NCI-H446 (cell line): ENCODE data around the gene AXIN2.

Experiments used
- DNase-seq, 2 experiments: peaks; one replicate each; lab custom pipeline; 2025; lab: John Stamatoyannopoulos, UW

AXIN2 gene

GRCh38 chr17:65584604-65585521, 23.4 kb upstream of the AXIN2 start:
- peak in 1 of 2 experiments; percentile 52 for DNase-seq

- DNase-seq = peak; percentile 11 to 69
Observed at GRCh38 chr17:65583921-65584603, 22.6 kb upstream of the AXIN2 start.

GRCh38 chr17:65576939-65577338, 15.5 kb upstream of the AXIN2 start:
- no peak for DNase-seq

- no peak for DNase-seq
Observed at GRCh38 chr17:65573282-65573602, 11.8 kb upstream of the AXIN2 start.

GRCh38 chr17:65572581-65573281, 11.3 kb upstream of the AXIN2 start:
- DNase-seq = no peak

- DNase-seq = no peak
Observed at GRCh38 chr17:65572186-65572580, 10.7 kb upstream of the AXIN2 start.

GRCh38 chr17:65568918-65569317, 7.5 kb upstream of the AXIN2 start:
- DNase-seq = no peak

- no peak for DNase-seq
Observed at GRCh38 chr17:65567566-65567965, 6.1 kb upstream of the AXIN2 start.

- DNase-seq = no peak
Observed at GRCh38 chr17:65565559-65565958, 4.1 kb upstream of the AXIN2 start.

GRCh38 chr17:65564793-65565192, 3.3 kb upstream of the AXIN2 start:
- DNase-seq = peak in 1 of 2 experiments; percentile 10

- DNase-seq = no peak
Observed at GRCh38 chr17:65562206-65562531, 721 bp upstream of the AXIN2 start.

- DNase-seq = peak; percentile 15 to 80
Observed at GRCh38 chr17:65560628-65561451, 608 bp downstream of the AXIN2 start.

- DNase-seq = no peak
Observed at GRCh38 chr17:65559804-65560627, 1.4 kb downstream of the AXIN2 start.

- no peak for DNase-seq
Observed at GRCh38 chr17:65559461-65559803, 2.0 kb downstream of the AXIN2 start.

- DNase-seq = no peak
Observed at GRCh38 chr17:65558683-65559460, 2.6 kb downstream of the AXIN2 start.

GRCh38 chr17:65558311-65558682, 3.2 kb downstream of the AXIN2 start:
- no peak for DNase-seq

- no peak for DNase-seq
Observed at GRCh38 chr17:65557349-65558310, 3.8 kb downstream of the AXIN2 start.

GRCh38 chr17:65556910-65557348, 4.5 kb downstream of the AXIN2 start:
- DNase-seq = no peak
